HG03558 (cell line): ENCODE measurements around the gene RNF217.
"Not testable (repeated sequence)": the region's sequence is repeated elsewhere in the genome, so short reads cannot be mapped to it uniquely, and the experiment has no call there.

Experiments
- ATAC-seq: cut with Tn5 transposase; IDR thresholded peaks from one replicate; pipeline ENCODE4 v1.9.1; 2021; ENCODE audit warnings: moderate number of reproducible peaks; ENCODE audit not compliant: unreplicated experiment; ENCODE audit errors: extremely low read depth

Gene RNF217

DNA sequence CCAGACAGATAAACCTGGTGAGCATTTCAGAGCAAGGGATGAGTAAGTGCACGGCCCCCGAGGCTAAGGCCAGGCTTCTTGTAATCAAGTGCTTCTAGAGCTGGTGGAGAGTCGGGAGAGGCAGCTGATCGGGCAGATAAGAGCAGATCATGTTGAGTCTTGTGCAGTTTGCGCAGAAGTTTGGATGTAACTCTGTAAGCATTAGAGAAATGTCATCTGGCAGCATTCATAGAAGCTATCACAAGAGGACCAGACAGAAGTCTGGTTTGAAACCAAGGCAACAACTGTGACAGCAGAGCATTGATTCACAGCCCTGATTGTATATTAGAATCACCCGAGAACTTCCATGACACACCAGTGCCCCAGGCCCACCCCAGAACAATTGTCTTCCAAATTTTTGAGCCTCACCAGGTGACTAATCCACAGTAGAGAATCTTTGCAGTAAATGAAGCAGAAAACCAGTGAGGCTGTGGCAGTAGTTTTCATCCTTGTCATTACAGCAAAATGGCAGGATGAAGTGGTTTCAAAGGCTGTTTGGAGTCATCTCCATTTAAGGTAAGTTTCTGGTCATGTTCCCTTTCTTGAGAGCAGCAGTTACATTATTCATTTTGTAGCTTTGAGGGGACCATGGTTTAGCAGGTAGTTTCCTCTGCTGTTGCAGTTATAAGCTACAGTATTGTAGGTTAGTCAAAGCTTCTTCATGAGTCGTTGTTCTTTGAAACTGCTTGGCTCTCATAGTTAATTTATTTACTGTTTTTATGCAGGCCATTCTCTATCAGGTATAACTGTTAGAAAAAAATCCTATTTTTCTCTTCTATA is 84.1 kb downstream of the RNF217 start:
- ATAC-seq: no peak

DNA sequence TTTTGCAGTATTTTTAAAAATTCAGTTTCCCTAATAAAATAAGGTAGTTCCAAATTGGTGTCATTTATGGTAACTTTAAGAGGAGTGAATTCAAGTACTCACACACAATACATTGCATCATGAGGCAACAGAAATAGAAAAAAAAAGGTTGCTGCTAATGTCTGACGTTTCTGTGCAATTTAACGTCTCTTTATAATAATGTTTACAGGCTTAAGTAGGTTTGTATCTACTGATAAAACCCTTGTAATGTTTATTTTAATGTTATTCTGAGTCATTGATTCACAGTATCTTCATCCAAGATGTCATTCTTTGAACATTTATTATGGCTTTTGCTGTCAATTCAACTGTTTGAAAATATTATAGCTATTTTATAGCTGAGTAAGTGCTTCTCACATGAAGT is 86.0 kb downstream of the RNF217 start:
- no peak for ATAC-seq

DNA sequence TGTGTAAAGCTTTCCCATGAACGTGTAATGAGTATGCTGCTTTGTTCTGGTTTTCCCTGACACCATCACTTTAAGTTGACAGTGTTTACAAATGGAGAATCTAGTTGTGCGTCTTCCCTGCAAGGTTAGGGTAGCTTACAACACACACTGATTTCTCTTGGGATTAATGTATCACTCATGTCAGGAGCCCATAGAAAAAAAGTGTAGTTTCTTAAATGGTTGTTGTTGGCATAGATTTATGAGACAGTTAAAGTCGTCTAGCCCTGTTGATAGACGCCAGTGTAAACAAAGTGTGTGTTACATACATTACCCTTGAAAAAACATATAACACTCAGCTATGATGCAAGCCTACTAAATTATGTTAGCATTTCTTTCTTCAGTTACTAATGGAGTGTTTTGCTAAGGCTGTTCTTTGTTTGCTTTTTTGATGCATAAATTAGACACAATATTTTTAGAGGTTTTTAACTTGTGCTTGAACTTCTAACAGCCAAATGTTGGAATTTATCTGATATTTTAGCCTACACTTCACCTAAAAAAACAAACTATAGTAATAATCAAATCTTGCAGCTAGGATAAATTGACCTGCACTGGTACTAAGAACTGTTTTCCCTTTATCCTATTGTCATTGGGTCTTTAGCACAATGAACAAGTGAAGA is 88.6 kb downstream of the RNF217 start:
- ATAC-seq: no peak

DNA sequence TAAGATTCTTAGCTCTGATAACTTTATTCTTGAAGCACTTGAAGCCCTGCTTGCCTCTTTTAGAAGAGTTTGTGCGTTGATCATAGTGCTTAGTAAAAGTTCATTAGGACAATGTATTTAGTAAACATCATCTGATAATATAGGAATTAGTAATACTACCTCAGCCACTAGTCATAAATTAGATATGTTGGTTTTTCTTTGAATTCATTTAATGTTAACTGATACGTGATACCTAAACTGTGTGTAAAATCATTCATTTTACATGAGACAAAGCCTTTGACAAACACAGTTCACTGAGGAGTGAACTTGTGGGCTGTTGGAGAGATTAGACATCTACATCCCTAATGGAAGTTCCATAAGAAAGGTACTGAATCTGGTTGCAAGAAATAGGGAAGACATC is 91.6 kb downstream of the RNF217 start:
- no peak for ATAC-seq

DNA sequence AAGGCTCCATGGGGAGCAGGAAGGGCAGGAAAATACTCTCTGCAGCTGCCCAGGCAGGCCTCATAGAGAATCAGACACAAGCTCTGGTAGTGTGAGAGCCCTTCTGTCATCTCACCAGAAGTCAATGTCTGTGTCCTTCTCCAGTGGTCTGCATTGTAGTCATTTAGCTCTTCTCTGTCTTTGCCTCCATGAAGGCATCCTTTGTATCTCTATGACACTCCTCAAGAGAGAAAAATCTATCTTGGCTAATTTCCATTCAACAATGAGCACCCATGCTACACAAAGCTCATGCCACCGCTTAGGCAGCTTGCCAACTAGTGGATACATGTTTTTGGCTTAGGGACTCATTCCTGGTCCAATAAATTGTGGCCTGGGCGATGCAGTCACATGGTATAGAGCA is 92.1 kb downstream of the RNF217 start:
- no peak for ATAC-seq

DNA sequence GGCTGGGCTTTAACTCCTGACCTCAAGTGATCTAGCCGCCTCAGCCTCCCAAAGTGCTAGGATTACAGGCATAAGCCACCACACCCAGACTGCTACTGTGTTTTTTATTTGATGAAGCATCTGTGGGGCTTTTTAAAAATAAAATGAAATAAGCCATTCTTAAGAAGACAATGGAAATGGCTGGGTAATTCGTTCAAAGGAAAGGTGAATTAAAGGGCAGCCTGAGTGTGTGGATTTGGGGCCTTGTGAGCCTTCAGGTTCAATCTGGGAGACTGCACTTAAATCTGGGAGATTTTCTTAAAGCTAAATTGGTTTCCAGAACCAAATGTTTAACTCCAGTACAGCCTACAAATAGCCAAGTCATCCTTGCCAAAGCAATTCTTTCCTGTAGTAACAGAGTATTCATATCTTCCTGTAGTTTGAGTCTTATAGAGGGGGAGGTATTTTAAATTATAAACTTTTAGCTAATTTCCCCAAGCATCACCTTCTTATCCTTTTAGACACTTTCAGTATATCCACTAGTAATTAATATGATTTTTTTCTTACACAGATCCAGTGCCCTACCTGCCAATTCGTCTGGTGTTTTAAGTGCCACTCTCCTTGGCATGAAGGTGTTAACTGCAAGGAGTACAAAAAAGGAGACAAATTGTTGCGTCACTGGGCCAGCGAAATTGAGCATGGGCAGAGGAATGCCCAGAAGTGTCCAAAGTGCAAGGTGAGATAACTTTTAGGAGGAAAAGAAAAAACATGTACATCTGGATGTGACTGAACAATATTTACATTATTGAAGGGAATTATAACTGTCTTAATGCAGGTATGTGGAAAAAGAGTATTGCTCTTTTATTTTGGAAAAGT is 95.4 kb downstream of the RNF217 start:
- no peak for ATAC-seq

DNA sequence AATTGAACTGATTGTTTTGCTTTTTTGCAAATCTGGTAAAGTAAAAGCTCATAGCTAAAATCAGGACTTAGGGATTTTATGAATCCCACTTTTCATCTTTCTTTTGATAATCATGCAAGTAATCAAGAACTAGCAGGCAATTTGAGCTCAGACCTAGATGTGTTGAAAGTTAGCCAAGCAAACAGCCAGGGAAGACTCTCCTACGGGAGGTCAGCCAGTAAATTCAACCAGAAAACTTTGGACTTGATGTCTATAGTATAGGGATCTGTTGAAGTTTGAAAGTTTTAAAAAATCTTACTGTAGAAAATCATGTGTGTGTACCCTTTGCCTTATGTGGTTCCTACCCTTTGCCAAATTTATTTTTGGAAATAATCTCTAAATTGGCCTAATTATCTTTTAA is 96.3 kb downstream of the RNF217 start:
- ATAC-seq: no peak

DNA sequence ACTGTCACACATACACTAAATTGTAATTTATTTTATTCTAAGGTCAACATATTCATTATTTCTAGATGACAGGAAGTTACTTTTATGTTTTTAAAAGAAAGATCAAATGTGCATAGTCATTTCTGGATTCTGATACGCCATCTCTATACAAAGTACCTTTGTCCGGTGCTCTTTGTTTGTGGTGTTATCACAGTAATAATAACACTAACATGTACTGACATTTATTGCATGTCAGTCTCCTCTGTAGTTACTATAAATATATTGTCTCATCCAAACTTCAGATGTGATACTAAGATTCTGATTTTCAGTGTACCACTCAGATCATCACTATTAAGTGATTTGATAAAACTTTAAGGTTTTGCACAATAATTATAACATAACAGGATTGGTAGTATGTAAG is 101.1 kb downstream of the RNF217 start:
- no peak for ATAC-seq

DNA sequence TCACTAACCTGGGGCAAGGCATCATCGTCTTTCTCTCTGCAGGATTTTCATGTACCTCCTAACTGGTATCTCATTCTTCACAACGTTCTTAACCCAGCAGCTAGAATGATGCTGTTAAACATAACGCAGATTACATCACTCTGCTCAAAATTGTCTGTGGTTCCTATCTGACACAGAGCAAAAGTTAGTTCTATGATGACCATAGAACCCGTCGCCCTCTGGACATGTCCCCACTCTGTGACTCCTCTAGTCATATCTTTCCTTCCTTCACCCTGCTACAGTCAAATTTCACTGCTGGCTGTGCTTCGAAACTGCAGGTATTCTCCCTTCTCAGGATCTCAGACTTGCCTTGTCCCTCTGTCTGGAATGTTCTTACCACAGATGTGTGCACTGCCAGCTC is 103.9 kb downstream of the RNF217 start:
- ATAC-seq: no peak

DNA sequence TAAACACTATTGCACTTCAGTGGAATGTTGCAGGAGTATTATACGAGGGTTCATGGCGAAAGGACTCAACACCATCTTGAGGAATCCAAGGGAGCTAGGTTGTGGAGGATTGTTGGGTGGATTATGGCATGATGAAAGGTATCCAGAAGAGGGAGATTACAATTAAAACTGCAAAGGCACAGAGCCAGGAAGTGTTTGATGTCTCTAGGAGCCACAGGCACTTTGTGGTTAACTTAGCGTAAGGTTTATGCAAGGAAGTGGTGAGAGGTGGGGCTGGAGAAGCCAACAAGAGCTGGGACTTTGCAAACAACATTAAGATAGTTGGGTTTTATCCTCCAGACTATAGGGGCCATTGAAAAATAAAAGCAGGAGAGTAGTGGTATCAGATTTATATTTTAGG is 104.7 kb downstream of the RNF217 start:
- ATAC-seq: no peak

DNA sequence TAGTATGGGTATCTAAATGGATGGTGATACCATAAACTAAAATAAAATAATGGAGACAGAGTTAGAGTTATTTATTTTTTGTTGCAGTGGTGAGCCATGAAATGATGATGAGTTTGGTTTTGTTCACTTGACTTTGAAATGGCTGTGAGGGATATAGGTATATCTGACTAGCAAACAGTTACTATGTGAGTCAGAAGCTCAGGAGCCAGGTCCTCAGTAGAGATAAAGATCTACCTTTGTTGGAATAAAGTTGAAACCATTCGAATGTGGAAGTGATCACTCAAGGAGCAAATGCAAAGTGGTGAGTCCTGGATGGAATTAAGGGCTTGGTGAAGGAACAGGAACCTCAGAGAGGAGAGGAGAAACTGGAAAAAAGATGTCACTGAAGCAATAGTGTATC is 105.3 kb downstream of the RNF217 start:
- ATAC-seq: no peak

DNA sequence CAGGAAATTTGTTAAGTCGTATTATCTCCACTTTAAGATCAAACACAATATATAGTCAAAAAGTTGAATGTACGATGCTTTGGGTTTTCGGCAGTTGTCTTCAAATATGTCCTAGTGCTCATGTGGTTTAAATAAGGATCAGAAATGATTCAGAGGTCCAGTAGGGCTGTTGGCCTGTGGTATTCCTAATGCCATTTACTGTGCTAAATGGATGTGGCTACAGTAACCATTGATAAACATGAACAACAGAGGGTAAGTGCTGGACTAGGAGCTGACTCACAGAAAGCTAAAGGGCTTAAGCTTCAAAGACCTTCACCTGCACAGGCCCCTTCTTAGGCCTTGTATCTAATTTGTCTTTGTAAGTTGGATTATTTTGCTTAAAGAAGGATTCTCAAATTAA is 110.8 kb downstream of the RNF217 start:
- ATAC-seq: no peak

DNA sequence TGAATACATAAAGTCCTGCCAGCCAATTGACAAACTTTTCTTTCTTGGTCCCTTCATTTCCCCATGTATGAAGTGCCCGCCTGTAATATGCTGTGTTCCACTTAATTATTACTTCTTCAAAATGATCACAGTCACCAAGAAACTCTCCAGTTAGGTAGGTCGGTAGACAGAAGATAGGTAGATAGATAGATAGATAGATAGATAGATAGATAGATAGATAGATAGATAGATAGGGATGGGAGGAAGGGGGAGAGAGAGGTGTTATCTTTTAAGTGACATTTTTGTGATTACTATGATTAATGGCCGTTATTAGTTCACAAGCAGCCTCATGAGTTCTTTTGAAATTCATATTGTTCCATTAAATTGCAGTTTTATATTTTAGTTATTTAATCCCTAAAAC is 111.9 kb downstream of the RNF217 start:
- no peak for ATAC-seq

DNA sequence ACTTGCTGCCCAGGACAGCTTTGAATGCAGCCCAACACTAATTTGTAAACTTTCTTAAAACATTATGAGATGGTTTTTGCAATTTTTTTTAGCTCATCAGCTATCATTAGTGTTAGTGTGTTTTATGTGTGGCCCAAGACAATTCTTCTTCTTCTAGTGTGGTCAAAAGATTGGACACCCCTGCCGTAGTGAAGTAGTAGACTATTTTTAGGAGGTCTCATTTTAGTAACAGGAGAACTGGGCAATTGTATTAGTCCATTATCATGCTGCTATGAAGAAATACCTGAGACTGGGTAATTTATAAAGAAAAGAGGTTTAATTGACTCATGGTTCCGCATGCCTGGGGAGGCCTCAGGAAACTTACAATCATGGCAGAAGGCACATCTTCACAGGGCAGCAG is 112.8 kb downstream of the RNF217 start:
- ATAC-seq: not testable (repeated sequence)

DNA sequence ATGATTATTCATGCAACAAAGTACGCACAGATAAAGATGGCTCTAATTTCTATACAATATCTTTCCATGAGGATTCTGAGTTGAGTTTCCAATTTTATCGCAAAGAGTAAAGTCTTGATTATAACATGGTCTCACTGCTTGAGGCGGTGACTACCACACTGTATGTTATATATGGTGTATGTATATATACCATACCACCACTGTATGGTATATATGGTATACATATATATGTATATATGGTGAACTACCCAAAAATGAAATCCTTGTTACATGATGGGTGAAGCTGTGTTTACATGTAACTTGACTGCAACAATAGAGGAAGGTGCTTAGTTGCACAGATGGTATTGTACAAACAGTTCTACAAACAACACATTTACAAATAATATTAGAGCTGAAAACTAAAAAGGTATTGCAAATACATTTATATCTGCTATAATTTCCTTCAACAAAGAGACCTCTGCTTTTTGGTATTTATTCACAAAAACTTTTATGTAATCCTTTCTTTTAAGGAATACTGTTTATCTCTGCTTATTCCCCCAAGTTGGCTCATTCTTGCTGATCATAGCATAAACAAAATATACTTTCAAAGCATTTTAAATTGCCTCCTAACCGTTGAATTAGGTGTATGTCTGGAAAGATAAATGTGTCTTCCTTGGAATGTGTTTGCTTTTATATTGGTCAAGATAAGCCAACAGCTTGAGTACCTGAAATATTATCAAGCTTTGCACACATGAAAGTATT is 113.7 kb downstream of the RNF217 start:
- ATAC-seq: no peak

DNA sequence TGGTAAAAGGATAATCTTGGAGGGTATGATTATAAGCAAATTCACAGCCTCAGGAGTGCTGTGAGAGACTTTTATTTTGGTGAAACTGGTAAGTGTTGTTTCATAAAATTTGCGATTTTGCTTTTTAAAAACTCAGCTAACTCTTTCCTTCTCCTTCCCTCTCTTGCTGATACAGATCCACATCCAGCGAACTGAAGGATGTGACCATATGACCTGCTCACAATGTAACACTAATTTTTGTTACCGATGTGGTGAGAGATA is 114.2 kb downstream of the RNF217 start:
- no peak for ATAC-seq

DNA sequence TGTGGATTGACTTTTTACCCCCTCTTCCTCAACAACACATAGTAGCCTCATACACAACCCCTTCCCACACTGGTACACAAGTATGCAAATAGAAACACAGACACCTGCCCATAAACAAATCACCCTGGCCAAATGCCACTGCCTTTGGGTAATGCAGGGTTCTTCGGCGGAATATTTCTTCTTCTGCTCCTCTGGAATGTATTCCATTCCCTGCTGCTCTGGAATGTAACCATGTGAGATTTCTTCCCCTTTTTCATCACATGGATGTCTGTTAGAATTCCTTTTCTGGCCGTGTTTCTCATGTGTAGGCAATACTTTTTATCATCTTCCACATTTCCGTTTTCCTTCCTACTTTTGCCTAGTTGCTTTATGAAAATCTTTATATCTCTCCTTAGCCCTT is 115.2 kb downstream of the RNF217 start:
- ATAC-seq: no peak

DNA sequence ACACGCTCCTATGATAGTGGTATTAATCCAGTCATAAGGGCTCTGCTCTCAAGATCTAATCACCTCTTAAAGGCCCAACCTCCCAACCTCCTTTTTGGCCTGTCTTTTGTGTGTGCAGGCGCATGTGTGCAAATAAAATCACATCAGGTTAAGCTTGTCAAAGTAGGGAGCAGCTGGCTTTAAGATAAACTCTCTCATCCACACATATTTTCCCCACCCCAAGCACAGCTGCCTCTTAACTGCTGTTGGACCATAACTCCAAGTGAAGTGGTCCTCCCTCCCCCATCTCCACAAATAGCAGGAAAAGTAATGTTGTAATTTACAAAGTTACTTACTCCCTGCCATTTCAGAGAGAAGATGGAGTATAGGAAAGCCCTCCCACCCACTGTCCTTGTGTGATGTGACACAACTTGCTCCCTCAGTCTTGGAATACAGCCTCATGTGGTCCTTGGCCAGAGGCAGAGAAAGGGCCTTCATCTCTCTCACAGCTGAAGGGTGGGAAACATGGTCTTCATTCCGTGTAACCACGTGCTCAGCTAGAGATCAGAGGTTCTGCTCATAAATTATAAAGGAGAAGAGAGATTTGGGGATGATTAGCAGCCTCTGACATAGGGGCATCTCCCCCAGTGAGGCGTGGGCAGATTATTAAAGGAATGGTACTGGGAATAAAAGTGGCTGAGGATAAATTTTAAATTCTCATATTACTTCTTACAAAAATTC is 116.5 kb downstream of the RNF217 start:
- no peak for ATAC-seq

DNA sequence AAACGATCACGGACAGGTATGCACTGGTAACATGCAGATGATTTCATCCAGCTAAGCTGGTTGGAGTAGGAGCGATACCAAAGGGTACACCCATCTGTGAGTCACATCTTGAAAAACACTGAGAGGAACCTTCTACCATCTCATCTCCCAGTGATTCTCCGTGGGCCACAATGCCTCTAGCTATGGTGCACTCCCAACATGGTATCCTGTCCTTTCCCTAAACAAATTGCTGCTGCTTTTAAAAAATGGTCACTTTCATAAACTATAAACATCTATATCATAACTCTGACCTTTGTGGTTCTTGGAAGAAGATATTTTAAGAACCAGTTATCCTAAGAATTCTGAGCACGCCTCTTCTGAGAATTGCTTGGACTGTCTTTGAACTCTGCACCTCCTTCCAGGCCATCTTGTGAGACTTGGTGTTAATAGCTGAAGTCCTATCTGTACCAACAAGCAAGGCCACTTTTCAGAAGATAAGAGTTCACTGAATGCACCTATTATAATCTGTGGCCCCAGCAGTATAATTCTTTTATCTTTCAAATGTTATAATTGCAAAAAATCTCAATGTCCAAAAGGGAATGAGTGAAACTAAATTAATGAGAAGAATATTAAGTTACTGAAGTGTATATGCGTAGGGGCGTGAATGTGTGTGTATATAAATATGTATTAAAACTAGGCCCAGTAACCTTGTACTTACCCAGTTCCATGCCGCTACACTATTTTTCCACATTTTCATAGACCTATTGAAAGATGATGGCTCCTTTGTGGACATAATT is 120.9 kb downstream of the RNF217 start:
- no peak for ATAC-seq

DNA sequence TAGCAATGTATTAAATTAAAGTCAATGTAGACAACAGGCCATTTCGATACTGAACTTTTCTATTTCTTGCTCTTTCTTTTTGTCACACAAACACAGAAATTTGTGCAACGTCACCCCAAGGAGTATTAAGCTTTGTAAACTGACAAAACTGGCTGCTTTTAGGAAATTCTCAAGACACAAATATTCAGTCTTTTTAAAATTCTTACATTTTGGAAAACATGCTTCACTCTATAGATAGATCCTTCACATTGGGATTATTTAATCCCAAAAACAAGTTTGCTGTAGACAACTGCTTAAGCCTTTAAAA is 121.4 kb downstream of the RNF217 start:
- ATAC-seq: no peak
